Activated T-cell treated with anti-CD3 and anti-CD28 coated beads for 4 hours (primary cell): ENCODE results near the gene WDR7.

Experiments used
- DNase-seq: peaks from one replicate; pipeline ENCODE4 v3.0.0-alpha.2; 2020

Gene WDR7

DNA sequence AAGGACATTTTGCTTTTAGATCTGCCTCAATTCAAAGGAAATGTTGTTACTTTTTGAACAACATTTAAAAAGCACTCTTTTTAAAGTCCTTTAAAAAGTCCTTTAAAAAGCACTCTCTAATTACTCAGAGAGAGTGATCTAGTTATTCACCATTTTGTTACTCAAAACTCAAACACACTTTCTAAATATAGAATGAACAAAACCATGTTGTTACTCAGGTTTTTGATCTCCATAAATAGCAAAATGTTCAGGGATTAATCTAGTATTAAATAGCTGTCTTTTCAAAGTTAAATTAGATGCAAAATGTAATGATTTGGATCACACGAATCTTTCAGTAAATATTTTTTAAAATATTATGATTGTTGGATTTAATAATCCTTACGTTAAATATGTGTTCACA, 352.2 kb downstream of the WDR7 start:
- no peak for DNase-seq

DNA sequence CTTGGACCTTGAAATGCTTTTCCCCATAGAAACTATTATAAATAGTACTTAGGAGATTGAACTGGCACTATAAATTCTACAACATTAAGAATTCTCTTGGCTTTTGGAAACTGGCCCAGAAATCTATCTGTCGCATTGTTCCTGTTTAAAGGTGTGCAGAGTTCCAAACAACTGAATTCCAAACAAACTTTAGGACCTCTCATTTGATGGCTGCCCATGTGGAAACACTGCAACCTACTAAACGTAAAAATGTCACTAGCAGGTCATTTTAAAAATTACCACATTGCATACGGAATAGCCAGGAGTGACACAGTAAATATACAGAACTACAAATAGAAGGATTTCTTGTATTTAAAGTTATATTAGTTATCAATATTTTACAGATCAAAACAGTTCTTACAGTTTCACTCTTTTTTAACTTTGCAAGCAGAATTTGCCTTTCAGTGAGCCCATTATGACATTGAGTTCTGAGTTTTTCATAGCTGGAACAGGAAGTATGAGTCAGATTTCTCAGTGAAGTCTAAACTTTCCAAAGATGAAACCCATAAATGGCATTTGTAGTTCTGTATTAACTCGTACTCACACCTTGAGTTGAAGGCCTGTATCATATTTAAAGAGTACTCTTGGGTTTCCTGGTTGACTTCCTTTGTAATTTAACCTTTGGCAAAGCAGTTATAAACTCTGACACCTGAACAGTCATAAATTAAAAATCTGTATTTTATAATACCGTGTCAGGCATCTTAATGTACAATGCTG, 353.4 kb downstream of the WDR7 start:
- DNase-seq, result no peak

DNA sequence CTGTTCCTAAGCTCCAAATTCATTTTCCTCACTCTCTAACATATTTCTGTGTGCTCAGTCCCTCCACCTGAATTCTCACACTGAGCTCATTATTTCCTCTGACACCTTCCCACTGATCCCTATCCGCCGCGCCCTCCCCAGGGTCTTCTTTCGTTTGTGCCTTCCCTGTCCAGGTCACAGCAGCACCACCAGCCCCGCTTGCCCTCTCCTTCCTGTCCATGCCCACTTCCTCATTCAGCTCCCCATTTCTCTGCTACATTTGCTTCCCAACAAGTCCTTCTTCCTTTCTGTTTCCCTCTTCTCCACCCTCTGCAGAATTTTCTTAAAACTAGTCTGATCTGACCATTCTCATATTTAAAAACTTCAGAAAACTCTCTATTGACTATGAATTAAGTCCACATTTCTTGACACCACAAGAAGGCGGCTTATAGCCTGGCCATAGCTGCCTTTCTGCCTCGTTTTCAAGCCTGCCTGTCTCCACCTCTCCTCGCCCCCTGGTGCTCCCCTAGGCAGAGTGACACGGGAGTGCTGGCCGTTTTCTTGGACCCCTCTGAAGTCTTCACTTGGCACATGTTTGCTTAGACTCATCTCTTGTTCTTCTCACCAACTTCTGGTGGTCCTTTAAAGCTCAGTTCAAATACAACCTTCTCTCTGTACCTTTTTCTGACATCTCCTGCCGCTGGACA, 357.0 kb downstream of the WDR7 start:
- no peak for DNase-seq

DNA sequence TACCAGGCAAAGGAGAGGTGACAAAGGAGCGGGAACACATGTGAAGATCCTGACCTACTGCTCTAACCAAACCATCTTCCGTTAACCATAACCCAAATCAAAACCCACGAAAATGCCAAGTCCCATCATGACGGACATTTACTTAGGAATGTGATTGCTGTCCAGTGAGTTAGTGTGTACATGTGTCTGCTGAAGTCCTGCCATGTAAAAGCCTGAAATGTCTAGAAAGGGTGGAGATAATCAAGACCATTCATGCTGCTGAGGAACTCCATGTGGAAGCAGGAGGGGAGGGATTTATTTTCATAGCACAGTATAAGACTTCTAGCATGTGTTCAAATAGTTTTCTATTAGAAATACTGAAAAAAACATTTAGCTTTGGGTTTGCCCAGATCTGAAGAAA, 358.7 kb downstream of the WDR7 start:
- DNase-seq, result no peak

DNA sequence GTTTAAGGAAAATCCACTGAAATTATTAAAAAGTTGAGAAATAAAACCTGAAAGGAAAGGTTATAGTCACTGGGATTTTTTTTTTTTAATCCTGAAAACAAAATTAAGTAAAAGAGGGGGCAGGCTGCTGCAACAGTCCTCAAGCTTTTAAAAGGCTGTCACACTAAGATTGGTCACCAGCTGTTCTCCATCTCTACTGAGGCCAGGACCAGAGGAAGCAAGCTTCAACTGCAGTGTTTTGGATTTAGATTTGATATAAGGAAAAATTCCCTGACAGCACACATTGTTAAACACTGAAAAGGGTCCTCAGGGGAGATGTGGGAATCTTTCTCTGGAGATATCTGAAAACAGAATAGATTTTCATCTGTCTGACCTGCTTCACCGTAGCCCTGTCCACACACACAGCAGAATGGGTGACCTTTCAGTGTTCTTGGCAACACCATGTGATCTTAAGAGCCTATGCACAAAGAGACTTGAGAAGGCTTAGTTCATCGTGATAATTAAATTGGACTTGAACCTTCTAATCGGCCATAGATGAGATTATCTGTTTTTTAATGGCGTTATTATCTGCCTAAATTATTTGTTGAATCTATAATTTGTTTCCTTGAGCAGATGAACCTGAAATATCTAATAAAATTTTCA, 363.7 kb downstream of the WDR7 start:
- DNase-seq, result no peak

DNA sequence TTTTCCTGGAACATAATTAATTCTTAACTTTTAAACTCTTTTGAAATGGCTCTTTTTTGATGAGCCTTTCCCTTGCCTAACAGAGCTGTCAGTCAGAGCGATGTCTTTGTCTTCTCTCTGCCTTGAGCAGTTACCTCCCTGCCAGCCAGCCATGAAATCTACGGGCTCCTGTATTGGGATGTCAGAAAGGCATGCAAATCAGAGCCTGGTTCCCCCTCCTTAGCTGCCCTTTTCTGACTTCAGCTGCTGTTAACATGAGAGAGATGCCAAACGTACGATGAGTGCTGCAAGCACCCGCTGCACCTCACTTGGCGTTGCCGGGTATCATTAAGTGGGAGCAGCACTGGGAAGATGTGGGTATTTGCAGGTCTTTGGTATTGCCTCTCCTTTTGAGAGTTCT, 364.3 kb downstream of the WDR7 start:
- no peak for DNase-seq

DNA sequence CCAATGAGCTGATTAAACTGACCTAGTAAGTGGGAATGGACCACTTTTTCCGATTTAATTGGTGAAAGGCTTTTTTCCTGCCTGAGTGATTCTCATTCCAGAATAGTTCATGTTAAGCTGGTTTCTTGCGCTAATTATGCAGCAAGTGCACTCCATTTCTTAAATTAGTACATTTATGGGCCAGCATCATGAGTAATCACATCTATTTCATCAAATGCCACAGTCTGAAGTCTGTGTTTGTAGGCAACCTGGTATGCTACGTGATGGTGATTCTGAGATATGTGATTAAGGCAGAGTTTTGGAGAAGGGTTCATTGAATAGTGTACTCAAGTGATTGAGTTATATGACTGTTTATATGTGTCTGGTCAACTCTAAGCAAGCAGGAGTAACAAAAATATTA, 367.7 kb downstream of the WDR7 start:
- DNase-seq, result no peak

DNA sequence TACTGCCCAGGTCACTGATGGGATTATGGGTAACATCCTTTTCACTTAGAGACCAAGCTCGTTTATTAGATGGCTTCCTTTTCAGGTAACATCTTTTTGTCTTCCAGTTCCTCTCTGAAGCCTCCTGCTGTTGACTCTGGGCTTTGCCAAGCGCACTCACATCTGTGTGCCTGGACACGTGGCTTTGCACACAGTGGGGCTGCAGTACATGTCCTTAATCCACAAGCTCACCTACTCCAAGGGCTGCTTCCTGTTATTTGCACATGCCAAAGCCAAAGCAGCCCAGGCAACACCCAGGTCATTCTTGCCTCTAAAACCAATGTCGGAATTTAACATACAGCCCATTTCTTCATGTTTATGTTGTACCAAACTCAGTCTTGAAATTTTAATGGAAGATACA, 371.6 kb downstream of the WDR7 start:
- no peak for DNase-seq

DNA sequence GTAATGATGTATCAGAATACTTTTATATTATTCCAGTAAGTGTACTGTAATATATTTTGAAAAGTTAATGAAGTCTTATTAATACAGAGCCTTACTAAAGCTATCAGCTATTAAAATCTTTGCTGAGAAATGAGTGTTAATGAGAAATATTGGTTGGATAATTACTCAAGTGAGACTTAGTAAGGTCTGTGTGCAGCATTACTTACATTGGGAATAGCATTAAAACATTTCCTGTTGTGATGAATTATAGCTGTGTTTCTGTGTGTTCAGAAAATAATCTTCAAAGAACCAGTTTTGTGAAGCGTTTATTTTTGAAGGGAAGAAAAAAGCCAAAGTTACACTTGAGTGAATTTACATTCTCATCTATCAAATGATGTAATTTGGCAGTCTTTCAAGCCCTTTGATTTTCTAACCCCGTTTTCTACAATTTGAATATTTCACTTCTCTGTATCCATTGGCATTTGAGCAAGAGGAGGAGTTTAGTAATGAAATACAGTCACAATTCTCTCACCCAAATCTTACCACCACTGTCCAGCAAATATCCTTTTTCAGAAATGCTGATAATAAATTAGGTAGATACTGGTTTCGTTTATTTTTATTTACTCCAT, 372.2 kb downstream of the WDR7 start:
- no peak for DNase-seq

DNA sequence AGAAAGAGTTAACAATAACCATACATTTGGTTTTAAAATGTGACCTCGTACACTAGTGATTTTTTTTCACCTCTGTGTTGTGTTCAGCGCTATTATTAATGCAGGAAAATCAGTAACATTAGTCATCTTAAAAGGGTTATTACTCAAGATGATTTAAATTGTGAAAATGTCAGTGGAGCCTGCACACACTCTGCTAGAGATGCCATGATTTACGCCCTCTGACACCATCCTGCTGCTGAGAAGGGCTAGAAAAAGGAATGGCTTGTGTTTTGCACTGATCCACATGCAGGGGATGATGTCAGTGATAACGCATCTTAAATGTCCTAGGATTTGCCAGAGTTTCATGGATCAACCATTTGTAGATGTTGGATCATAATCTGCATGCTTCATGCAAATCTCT, 374.4 kb downstream of the WDR7 start:
- no peak for DNase-seq

DNA sequence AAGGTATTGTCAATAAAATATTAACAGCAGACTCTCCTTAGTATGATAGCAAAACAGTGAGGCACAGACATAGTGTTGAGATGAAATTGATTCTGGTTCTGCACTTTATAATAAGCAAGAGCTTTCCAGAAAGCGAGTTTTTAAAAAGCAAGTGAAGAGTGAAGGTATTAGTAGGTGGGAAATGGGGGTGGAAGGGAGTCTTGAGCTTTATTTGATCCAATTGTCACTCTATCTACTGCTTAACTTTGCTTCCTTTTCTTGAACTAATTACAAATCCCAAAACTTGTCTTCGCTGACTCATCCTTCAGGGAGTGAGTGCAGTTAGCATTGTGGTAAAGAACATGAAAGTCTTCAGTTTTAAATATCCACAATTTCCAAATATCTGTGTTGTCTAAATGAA, 375.2 kb downstream of the WDR7 start:
- DNase-seq, result no peak

DNA sequence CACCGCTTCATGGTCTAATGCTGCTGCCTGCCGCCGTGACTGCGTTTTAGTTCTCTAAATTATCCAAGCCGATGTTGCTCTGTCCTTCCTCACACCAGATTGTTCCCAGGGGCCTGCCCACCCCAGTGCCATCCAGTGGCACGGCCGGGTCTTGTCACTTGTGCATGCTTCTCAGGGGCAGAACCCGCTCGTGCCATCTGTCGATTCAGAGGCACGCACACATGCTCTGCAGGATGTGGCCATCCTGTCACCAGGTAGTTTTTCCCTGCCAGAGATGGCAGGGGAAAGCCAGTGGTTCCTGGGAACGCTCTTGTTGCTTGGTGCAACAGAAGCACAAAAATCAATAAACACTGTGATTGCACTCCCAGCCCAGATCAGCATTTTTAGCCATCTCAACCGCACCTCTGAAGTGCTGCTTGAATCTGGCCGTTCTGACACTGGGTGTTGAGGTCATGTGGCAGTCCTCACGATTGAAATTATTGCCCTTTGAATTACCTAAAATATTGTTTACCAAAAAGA, 376.1 kb downstream of the WDR7 start:
- no peak for DNase-seq

DNA sequence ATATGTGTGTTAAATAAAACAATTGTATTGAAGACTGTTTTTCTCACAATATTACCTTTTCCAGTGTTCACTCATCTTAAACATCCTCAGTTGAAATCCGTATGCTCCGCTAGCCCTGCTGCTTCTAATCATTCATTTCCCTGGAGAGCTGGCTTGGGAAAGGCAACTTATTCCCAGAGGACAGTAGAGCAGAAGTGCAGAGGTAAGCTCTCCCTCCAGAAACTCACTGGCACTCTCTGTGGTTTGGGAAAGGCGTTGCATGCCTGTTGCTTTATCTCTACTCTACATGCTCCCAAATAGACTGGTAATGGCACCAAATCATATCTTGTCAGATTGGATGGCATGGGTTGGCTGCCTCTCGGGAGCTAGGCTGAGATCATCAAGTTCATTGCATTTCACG, 378.6 kb downstream of the WDR7 start:
- DNase-seq, result no peak

DNA sequence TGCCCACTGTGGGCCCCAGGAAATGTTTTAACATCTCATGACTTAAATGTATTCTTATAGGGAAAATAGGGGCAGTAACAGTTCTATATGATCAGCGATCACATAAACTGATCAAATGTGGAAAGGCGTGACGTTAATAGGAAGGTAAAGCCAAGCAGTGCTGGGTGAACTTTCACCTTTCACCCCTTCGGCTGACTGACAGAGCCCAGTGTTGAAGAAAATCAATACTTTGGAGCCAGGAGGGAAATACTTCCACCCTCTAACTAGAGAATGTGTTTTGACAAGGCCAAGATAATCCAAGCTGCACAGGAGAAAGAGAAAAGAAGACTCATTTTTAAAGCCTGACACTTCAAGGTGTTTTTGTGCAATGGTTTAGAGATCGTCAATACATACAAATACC, 379.3 kb downstream of the WDR7 start:
- DNase-seq, result no peak

DNA sequence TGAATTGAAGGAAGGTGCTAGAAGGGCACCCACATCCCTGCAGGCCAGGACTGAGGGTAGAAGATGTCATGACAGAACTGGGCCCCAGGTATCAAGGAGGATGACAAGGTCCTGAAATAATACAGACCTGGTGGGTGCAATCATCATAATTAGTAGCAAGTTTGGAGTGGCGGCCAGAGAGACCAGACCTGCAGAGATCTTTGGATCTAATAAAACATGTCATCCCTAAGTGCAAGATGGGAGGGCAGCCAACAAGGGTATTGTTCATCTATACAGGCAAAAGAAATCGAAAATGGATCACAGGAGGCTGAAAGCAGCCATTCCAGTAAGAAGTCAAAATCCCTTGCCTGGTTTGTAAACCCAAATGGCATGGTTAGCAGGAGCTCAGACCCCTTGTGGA, 384.4 kb downstream of the WDR7 start:
- no peak for DNase-seq

DNA sequence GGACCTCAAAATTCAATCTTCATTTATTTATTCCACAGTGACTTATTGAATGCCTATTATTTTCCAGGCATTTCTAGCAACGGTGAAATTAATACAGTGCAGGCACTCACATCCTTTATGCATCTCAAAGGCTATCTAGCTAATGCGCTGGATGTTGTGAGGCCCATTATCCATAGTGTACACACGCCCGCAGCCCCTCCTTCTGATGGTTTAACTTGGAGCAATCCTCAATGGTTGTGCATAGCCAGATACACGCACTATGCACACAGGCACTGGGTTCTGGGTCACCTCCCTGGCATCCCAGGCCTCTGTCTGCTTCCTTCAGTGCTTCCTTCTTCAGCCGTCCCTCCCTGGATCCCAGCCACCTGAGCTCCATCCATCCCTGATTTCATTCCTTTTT, 387.2 kb downstream of the WDR7 start:
- DNase-seq, result no peak

DNA sequence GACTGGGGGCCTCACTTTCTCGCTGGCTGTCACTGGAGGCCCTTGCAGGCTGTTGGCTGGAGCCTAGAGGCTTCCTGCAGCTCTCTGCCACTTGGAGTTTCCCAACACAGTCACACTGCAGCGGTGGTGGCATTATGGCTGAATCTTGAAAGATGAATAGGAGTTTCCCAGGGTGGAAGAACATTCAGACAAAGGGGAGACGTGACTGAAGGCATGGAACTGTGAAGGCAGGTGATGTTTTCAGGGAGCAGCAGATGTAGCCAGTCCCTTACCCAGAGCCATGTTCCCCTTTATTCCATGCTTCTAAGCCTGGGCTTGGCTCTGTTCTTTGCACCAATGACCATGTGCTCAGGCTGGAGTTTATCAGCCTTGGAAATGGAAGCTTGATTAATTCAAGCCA, 389.0 kb downstream of the WDR7 start:
- DNase-seq, result no peak

DNA sequence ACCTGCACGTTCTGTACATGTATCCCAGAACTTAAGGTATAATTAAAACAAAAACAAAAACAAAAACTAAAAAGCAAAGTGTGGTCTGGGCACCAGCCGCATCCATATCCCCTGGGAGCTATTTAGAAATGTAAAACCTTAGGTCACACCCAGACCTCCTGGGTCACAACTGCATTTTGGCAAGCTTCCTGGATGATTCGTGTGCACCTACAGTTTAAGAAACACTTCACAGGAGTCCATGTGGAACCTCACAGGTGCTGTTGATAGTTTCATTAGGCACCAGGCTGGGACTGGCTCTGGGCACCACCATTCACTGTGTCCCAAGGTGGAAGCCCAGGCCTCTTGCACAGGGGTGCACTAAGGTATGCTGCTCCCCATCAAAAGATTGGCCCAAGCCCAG, 392.1 kb downstream of the WDR7 start:
- no peak for DNase-seq

DNA sequence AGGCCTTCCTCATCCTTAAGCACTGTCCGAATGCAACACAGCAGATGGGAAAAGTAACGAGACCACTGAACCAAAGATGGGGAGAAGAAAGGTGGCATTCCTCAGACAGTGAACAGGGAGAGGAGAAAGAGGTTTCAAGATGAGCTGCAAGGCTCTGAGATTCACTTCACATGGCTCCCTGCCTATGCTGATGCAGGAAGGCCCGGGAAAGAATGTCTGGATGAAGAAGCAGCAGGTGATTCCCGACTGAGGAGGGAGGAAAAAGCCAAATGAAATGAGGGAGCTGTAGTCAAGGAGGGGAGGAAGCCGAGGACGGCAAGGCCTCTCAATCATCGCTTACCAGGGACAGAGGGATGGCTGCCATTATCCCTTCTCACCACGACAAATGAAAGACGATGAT, 397.2 kb downstream of the WDR7 start:
- no peak for DNase-seq

DNA sequence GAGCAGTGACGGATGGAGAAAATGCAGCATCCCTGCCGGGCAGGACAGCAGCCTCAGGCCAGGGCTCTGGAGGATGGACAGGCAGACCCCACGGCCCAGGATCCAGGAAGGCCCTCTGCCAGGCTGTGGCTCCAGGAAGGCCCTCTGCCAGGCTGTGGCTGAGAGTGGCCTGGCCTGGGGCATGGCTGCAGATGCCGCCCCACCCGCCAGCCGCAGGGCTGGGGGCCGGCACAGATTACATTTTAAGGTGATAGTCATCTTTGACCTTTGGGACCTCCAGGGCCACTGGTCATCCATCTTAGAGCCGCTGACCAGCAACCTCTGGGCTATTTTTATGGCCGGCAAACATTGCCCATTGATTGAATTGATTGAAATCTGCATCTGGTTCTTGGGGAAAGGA, 397.7 kb downstream of the WDR7 start:
- DNase-seq, result no peak

DNA sequence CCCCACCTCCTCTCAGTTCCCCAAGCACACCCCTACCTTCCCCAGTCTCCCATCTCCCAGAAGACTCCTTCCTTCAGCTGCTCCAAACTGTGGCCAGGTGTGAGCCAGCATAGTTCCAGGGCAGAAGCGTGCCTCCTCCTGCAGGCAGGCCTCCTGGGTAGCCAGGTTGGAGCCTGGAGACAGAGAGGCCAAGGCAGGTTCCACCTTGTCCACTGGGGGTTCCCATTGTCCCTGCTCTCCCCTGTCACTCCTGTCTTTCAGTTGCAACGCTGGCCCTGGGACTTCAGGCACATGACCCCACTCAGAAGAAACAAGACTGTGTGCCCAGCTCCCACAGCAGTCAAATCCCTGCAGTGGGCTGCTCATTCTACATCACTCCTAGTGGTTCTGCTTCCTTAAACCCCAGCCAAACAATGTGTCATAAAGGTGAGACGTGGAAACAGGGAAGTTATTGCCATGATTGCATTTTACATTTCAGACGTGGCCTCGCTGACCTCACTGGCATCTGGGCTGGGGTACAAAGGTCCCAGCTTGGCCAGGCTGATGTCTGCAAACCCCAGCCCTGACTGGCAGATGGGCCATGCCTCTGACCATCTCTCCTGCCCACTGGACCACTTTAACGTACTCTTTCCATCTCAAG, 399.3 kb downstream of the WDR7 start:
- DNase-seq, result no peak

DNA sequence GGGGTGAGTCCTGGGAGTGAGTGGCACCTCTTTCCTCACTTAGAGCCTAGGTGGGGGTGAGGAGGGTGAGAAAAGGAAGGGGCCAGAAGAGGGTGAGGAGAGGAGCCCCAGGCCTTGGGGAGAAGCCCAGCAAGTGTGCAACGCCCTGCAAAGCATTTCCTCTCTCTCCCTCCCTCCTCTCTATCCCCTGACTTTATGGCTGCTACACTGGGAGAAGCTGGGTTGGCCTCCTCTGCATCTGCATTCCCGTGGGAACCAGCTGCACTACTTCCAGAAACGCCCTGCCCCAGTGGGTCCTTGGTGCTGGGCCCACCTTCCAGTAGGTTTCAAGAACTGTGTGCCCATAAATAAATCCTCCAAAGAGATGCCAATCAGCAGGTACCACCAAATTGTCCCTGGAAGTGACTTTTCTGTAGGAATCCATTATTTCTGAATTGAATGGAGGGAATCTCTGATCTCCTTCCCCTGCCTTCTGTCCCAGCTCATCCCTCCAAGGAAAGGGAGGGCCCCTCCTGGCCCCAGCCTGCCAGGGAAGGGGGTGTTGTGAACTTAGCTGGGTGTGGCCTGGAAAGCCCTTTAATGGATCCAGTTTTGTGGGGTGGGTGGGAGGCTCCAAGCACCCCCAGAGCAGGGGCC, 400.0 kb downstream of the WDR7 start:
- no peak for DNase-seq

DNA sequence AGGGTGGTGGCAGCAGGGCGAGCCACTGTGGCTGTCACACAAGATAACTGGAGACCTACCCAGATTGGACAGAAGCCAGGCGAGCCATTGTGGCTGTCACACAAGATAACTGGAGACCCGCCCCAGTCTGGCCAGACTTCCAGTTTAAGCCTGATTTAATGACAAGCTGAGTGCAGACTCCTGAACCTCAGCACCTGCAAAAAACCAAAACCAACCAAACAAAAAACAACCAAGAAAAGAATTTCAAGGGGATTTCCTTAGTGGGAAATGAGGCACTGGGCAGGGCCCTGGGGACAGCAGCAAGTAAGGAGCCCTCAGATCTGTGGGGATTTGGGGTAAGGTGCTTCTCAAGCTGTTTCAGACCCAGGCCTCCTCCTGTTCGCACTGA, 400.5 kb downstream of the WDR7 start:
- DNase-seq, result no peak
